ENCODE measurements around the gene SULF2. TPM values are rescaled to one million over a fixed set of nuclear protein-coding genes. Genes with fewer than 3 reads are reported as not detected.

SULF2 gene
- total and polyA plus RNA-seq, 2 of the 4 experiments (the other 2 are of a cell fraction): 0.54 to 0.77 TPM

- no peak overlapping the region for H3K27ac ChIP-seq (ENCODE audit: insufficient read depth, low read length)
- no peak overlapping the region for H2AK5ac ChIP-seq (ENCODE audit: low read depth, low read length)
- H3K18ac ChIP-seq (ENCODE audit: low read depth, low read length): no peak overlapping the region
- dilution Hi-C loops (cut with HindIII; ENCODE audit: low sequenced_read_pairs, unreplicated experiment): no loop called here
- no peak overlapping the region for H4K91ac ChIP-seq (ENCODE audit: insufficient read depth, low read depth, low read length)
- H3K9ac ChIP-seq (ENCODE audit: low read depth, low read length): no peak overlapping the region
- H3K4me2 ChIP-seq (ENCODE audit: low read depth, low read length): no peak overlapping the region
- no peak overlapping the region for H2AK9ac ChIP-seq (replicated peaks; ENCODE audit: low read depth, low read length, poor library complexity)
- peaks cover 3% of the 10 kb centered on the region; the same call in 1 of the 2 replicates for H3K27me3 ChIP-seq (ENCODE audit: control insufficient read depth, insufficient read depth, low read length)
- H4K8ac ChIP-seq (ENCODE audit: low read depth in 2 of 2, low read length in 2 of 2): no peak overlapping the region
- no TSS peak for BruUV-seq (replicated peaks)
- ChIA-PET POLR2A (ENCODE audit: unreplicated experiment) (no interaction called here), CTCF (interaction anchor here (0.7 to 1.1 kb wide), 4 partner anchors 18 to 943 kb away, joined by 3 to 6 read pairs (median 4); no protein-coding TSS in a partner anchor)
- intact Hi-C loops (cut with micrococcal nuclease): loop anchor here (1.0 to 5.0 kb wide), 3 partner anchors 109 to 943 kb away; partner anchors contain the start of gene SULF2
- no peak overlapping the region for H2BK120ac ChIP-seq (ENCODE audit: low read depth, low read length)
- no peaks in the 10 kb centered on the region; the same call in 1 of the 2 replicates for H3K9me1 ChIP-seq (ENCODE audit: insufficient read depth, low read length)
- no peak overlapping the region for H3K4ac ChIP-seq (ENCODE audit: low read depth, low read length)
- H2BK5ac ChIP-seq (ENCODE audit: low read depth, low read length, poor library complexity, severe bottlenecking): no peak overlapping the region
- no peaks in the 10 kb centered on the region for H3K79me1 ChIP-seq (ENCODE audit: low read depth in 1 of 2, low read length in 2 of 2)
- no peak overlapping the region for H2BK15ac ChIP-seq (ENCODE audit: low read depth, low read length)
- no peak overlapping the region for H4K5ac ChIP-seq (ENCODE audit: low read depth, low read length)
- no peak overlapping the region for H3K56ac ChIP-seq (ENCODE audit: extremely low read depth, insufficient read depth, low read length)
- H2AFZ ChIP-seq (replicated peaks; ENCODE audit: low read length, poor library complexity): peak overlapping the region; percentile 12
- H3K9me3 ChIP-seq (ENCODE audit: control insufficient read depth, insufficient read depth, low read length): no peaks in the 10 kb centered on the region
- H3K14ac ChIP-seq (replicated peaks; ENCODE audit: low read depth, low read length): no peak overlapping the region
- in situ Hi-C loops (cut with MboI; ENCODE audit: low sequenced_read_pairs): no loop called here
- H3K23ac ChIP-seq (ENCODE audit: low read depth, low read length): no peak overlapping the region
- H4K20me1 ChIP-seq (ENCODE audit: insufficient read depth, low read length): no peaks in the 10 kb centered on the region
- H3K4me3 ChIP-seq (ENCODE audit: insufficient read depth, low read depth, low read length): no peak overlapping the region
- peak; percentile 16 for DNase-seq
- peak; percentile 42; the same call in 1 of the 2 replicates for ATAC-seq (ENCODE audit: low read depth)
- H2BK20ac ChIP-seq (ENCODE audit: low read depth, low read length): no peak overlapping the region
- 0% methylated on average over 2 of the region's 15 CpGs; no CpG with 5 or more reads in 1 of the 2 experiments for WGBS, 2 experiments (ENCODE audit: extremely low coverage in 2 of 2, insufficient read length in 1 of 2)
- no peaks in the 10 kb centered on the region for H3K36me3 ChIP-seq (ENCODE audit: control insufficient read depth, insufficient read depth, low read length)
- no peaks in the 10 kb centered on the region; the same call in 1 of the 2 replicates for H3K4me1 ChIP-seq (ENCODE audit: control insufficient read depth, insufficient read depth, low read length)
- TF ChIP-seq RFX5 (IDR thresholded peaks at IDR 0.05; ENCODE audit: low read depth, low read length): no peak
- no peak for TF ChIP-seq USF2 (IDR thresholded peaks at IDR 0.05; ENCODE audit: low read depth, low read length)
- peak; percentile 65 for TF ChIP-seq CTCF (conservative IDR thresholded peaks at IDR 0.05; ENCODE audit: low read depth, low read length)
- TF ChIP-seq SMC3 (IDR thresholded peaks at IDR 0.05; ENCODE audit: low read depth, low read length): peak; percentile 65
- no peak for TF ChIP-seq CEBPB (IDR thresholded peaks at IDR 0.05; ENCODE audit: low read depth, low read length)
- TF ChIP-seq FOS (IDR thresholded peaks at IDR 0.05; ENCODE audit: low read depth, low read length): no peak
- TF ChIP-seq POLR2A (IDR thresholded peaks at IDR 0.05; ENCODE audit: low read depth, low read length): no peak
- TF ChIP-seq MAFK (IDR thresholded peaks at IDR 0.05; ENCODE audit: low read depth, low read length): no peak
- TF ChIP-seq MXI1 (IDR thresholded peaks at IDR 0.05; ENCODE audit: borderline replicate concordance, low read depth, low read length): no peak
- peak; percentile 68 for TF ChIP-seq RAD21 (IDR thresholded peaks at IDR 0.05; ENCODE audit: low read length)
- no peak for TF ChIP-seq NFE2L2 (IDR thresholded peaks at IDR 0.05; ENCODE audit: low read depth, low read length)
- no peak for TF ChIP-seq RCOR1 (IDR thresholded peaks at IDR 0.05; ENCODE audit: insufficient replicate concordance, low read length)
- TF ChIP-seq BHLHE40 (IDR thresholded peaks at IDR 0.05; ENCODE audit: low read depth, low read length): no peak
- no peak for TF ChIP-seq CHD1 (IDR thresholded peaks at IDR 0.05; ENCODE audit: low read depth, low read length)
- no peak for TF ChIP-seq ELK1 (IDR thresholded peaks at IDR 0.05; ENCODE audit: borderline replicate concordance, low read depth, low read length)
These were observed 107.4 kb downstream of the SULF2 start for GRCh38 chr20:47677635-47678453.

All from IMR-90 (cell line).